Measurements from ENCODE around the gene PIGU. TPM values are rescaled to one million over a fixed set of nuclear protein-coding genes. Genes with fewer than 3 reads are reported as not detected.

The PIGU gene
- total RNA-seq, 1 experiment from 2014 or later = 18.4 TPM

DNA sequence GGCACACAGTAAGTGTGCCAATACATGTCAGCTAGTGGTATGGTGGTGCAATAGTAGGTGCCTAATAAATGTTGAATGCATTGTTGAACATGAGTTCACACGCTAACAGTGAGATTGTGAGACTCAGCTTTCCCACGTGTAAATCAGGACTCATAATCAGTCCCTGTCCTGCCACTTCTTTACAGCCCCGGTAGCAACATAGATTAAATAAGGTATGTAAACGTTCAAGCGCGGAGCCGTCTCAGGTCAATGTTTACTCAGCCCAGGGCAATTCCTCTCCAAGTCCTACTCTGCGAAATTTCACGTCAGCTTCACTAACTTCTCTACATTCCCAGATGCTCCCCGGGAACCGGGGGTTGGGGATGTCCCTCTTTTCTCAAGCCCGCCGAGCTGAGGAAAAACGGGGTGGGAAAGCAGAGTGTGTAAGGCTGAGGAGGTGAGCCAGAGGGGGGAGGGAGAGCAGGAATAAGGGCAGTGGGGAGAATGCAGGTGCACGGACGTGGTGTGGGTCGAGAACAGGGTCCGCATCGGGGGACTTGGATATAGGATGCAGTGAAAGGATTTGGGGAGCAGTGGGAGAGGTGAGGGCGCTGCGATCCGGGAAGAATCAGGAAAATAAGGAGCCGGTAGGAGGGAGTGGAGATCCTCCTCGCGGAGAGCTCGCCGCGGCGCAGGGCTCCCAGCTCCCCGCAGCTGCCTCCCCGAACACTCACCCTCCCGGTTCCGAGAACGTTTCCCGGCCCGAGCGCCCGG is 26.7 kb upstream of the PIGU start:
- H3K27me3 ChIP-seq (ENCODE audit: low read length) = no peaks in the 10 kb centered on the region
- no peaks in the 10 kb centered on the region for H3K36me3 ChIP-seq (ENCODE audit: insufficient read depth, low read length)
- peak overlapping the region; percentile 77 for H3K4me3 ChIP-seq (ENCODE audit: low read length)
- peak overlapping the region; percentile 76 for H3K9ac ChIP-seq (ENCODE audit: low read length)
- peaks cover 36% of the 10 kb centered on the region for H3K4me1 ChIP-seq (ENCODE audit: low read length)
- H3K79me2 ChIP-seq (ENCODE audit: low read length) = no peaks in the 10 kb centered on the region
- peak overlapping the region; percentile 95 for H2AFZ ChIP-seq (ENCODE audit: low read length)
- no peaks in the 10 kb centered on the region for H3K9me3 ChIP-seq (ENCODE audit: low read length)
- peak overlapping the region; percentile 98 for H3K4me2 ChIP-seq (ENCODE audit: low read depth, low read length, poor library complexity, severe bottlenecking)
- no peaks in the 10 kb centered on the region for H3K9me2 ChIP-seq (replicated peaks; ENCODE audit: insufficient read depth, low read length)
- DNase-seq = peak; percentile 59
- no peaks in the 10 kb centered on the region for H4K20me1 ChIP-seq (ENCODE audit: insufficient read depth, low read depth, low read length)
- no peak overlapping the region for H3K27ac ChIP-seq (ENCODE audit: low read length)

DNA sequence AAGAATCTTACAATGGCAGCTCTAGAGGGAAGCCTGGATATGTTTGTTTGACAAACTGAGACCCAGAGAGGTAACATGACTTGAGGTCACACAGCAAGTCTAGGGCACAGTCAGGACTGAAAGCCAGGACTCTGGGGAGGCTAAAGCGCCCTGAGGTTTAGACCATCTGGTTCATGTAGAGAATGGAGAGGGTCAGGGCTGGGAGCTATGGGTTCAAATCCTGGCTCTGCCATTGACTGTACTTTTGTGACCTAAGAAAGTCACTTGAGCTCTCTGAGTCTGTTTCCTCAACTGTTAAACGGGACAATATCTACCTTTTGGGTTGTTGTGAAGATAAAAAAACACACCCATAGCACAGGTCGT is 26.1 kb upstream of the PIGU start:
- no peak for DNase-seq
- no peaks in the 10 kb centered on the region for H3K9me3 ChIP-seq (ENCODE audit: low read length)
- H3K79me2 ChIP-seq (ENCODE audit: low read length) = no peaks in the 10 kb centered on the region
- 0 out of 2 replicates have a peak overlapping the region, but pooled peaks have one; percentile 95 for H2AFZ ChIP-seq (ENCODE audit: low read length)
- peak overlapping the region; percentile 98 for H3K4me2 ChIP-seq (ENCODE audit: low read depth, low read length, poor library complexity, severe bottlenecking)
- H3K27ac ChIP-seq (ENCODE audit: low read length) = no peak overlapping the region
- H3K4me3 ChIP-seq (ENCODE audit: low read length) = peak overlapping the region; percentile 77
- H4K20me1 ChIP-seq (ENCODE audit: insufficient read depth, low read depth, low read length) = no peaks in the 10 kb centered on the region
- H3K9me2 ChIP-seq (replicated peaks; ENCODE audit: insufficient read depth, low read length) = no peaks in the 10 kb centered on the region
- H3K4me1 ChIP-seq (ENCODE audit: low read length) = peaks cover 31% of the 10 kb centered on the region
- no peaks in the 10 kb centered on the region for H3K36me3 ChIP-seq (ENCODE audit: insufficient read depth, low read length)
- peak overlapping the region; percentile 76; the same call in 1 of the 2 replicates for H3K9ac ChIP-seq (ENCODE audit: low read length)
- H3K27me3 ChIP-seq (ENCODE audit: low read length) = no peaks in the 10 kb centered on the region

- peaks cover 28% of the 10 kb centered on the region for H3K4me1 ChIP-seq (ENCODE audit: low read length)
- H3K9me2 ChIP-seq (replicated peaks; ENCODE audit: insufficient read depth, low read length) = no peaks in the 10 kb centered on the region
- H3K9me3 ChIP-seq (ENCODE audit: low read length) = no peaks in the 10 kb centered on the region
- H3K79me2 ChIP-seq (ENCODE audit: low read length) = no peaks in the 10 kb centered on the region
- no peak overlapping the region for H3K4me2 ChIP-seq (ENCODE audit: low read depth, low read length, poor library complexity, severe bottlenecking)
- no peak for DNase-seq
- H2AFZ ChIP-seq (ENCODE audit: low read length) = no peak overlapping the region
- H3K27me3 ChIP-seq (ENCODE audit: low read length) = no peaks in the 10 kb centered on the region
- no peaks in the 10 kb centered on the region for H3K36me3 ChIP-seq (ENCODE audit: insufficient read depth, low read length)
- H3K4me3 ChIP-seq (ENCODE audit: low read length) = no peak overlapping the region
- H4K20me1 ChIP-seq (ENCODE audit: insufficient read depth, low read depth, low read length) = no peaks in the 10 kb centered on the region
- H3K27ac ChIP-seq (ENCODE audit: low read length) = no peak overlapping the region
- H3K9ac ChIP-seq (ENCODE audit: low read length) = no peak overlapping the region
Measured at GRCh38 chr20:34701405-34702085, 24.7 kb upstream of the PIGU start.

GRCh38 chr20:34693414-34693813 is 16.5 kb upstream of the PIGU start:
- Histone ChIP-seq H3K79me2 (ENCODE audit: low read length) (no peaks in the 10 kb centered on the region), H3K4me2 (ENCODE audit: low read depth, low read length, poor library complexity, severe bottlenecking) (no peak overlapping the region), H3K9me3 (ENCODE audit: low read length) (no peaks in the 10 kb centered on the region), H3K4me1 (ENCODE audit: low read length) (no peaks in the 10 kb centered on the region), H2AFZ (ENCODE audit: low read length) (no peak overlapping the region), H3K9ac (ENCODE audit: low read length) (no peak overlapping the region), H3K9me2 (replicated peaks; ENCODE audit: insufficient read depth, low read length) (no peaks in the 10 kb centered on the region), H4K20me1 (ENCODE audit: insufficient read depth, low read depth, low read length) (no peaks in the 10 kb centered on the region), H3K36me3 (ENCODE audit: insufficient read depth, low read length) (no peaks in the 10 kb centered on the region), H3K4me3 (ENCODE audit: low read length) (no peak overlapping the region), H3K27ac (ENCODE audit: low read length) (no peak overlapping the region), H3K27me3 (ENCODE audit: low read length) (no peaks in the 10 kb centered on the region)
- DNase-seq = no peak

DNA sequence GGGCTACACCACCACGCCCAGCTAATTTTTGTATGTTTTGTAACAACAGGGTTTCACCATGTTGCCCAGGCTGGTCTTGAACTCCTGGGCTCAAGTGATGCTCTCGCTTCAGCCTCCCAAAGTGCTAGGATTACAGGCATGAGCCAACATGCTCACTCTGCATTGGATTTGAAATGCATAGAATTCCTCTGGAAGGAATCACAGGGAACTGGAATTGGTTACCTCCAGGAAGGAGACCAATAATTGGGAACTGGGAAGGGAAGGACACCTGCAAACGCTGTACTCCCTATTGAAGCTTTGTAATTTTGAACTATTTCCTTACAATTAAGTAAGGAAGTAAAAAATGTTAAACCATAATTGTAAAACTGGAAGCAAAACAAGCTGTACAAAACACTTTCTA is 14.9 kb upstream of the PIGU start:
- Histone ChIP-seq H3K27me3 (ENCODE audit: low read length) (no peaks in the 10 kb centered on the region), H3K27ac (ENCODE audit: low read length) (no peak overlapping the region), H3K4me3 (ENCODE audit: low read length) (no peak overlapping the region), H3K79me2 (ENCODE audit: low read length) (no peaks in the 10 kb centered on the region), H3K9me2 (replicated peaks; ENCODE audit: insufficient read depth, low read length) (no peaks in the 10 kb centered on the region), H3K9ac (ENCODE audit: low read length) (no peak overlapping the region), H3K4me1 (ENCODE audit: low read length) (no peaks in the 10 kb centered on the region), H3K9me3 (ENCODE audit: low read length) (no peaks in the 10 kb centered on the region), H2AFZ (ENCODE audit: low read length) (no peak overlapping the region), H4K20me1 (ENCODE audit: insufficient read depth, low read depth, low read length) (no peaks in the 10 kb centered on the region), H3K4me2 (ENCODE audit: low read depth, low read length, poor library complexity, severe bottlenecking) (no peak overlapping the region), H3K36me3 (ENCODE audit: insufficient read depth, low read length) (no peaks in the 10 kb centered on the region)
- DNase-seq = no peak

- no peaks in the 10 kb centered on the region for H3K4me1 ChIP-seq (ENCODE audit: low read length)
Measured at GRCh38 chr20:34689486-34689885, 12.6 kb upstream of the PIGU start.

DNA sequence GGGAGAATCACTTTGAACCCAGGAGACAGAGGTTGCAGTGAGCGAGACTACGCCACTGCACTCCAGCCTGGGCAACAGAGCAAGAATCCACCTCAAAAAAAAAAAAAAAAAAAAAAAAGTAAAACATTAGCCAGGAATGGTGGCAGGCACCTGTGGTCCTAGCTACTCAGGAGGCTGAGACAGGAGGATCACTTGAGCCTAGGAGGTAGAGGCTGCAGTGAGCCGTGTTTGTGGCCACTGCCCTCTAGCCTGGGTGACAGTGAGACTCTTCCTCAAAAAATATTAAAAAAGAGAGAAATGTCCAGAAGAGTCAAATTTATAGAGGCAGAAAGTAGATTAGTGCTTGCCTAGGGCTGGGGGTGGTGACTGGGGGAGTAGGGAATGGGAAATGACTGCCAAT is 6.8 kb upstream of the PIGU start:
- Histone ChIP-seq H3K9me3 (ENCODE audit: low read length) (no peaks in the 10 kb centered on the region), H3K36me3 (ENCODE audit: insufficient read depth, low read length) (no peaks in the 10 kb centered on the region), H3K9me2 (replicated peaks; ENCODE audit: insufficient read depth, low read length) (no peaks in the 10 kb centered on the region), H3K27ac (ENCODE audit: low read length) (no peak overlapping the region), H4K20me1 (ENCODE audit: insufficient read depth, low read depth, low read length) (no peaks in the 10 kb centered on the region), H3K4me3 (ENCODE audit: low read length) (no peak overlapping the region), H3K4me1 (ENCODE audit: low read length) (peaks cover 6% of the 10 kb centered on the region; the same call in 1 of the 2 replicates), H3K27me3 (ENCODE audit: low read length) (no peaks in the 10 kb centered on the region), H3K4me2 (ENCODE audit: low read depth, low read length, poor library complexity, severe bottlenecking) (no peak overlapping the region), H3K9ac (ENCODE audit: low read length) (no peak overlapping the region), H3K79me2 (ENCODE audit: low read length) (no peaks in the 10 kb centered on the region), H2AFZ (ENCODE audit: low read length) (no peak overlapping the region)
- DNase-seq = no peak

More at GRCh38 chr20:34689486-34689885, 12.6 kb upstream of the PIGU start:
- no peak overlapping the region for H3K27ac ChIP-seq (ENCODE audit: low read length)
- H3K9ac ChIP-seq (ENCODE audit: low read length) = no peak overlapping the region
- no peaks in the 10 kb centered on the region for H3K27me3 ChIP-seq (ENCODE audit: low read length)
- no peaks in the 10 kb centered on the region for H3K9me2 ChIP-seq (replicated peaks; ENCODE audit: insufficient read depth, low read length)
- H3K36me3 ChIP-seq (ENCODE audit: insufficient read depth, low read length) = no peaks in the 10 kb centered on the region
- H3K4me3 ChIP-seq (ENCODE audit: low read length) = no peak overlapping the region
- DNase-seq = no peak
- no peaks in the 10 kb centered on the region for H3K9me3 ChIP-seq (ENCODE audit: low read length)
- H3K4me2 ChIP-seq (ENCODE audit: low read depth, low read length, poor library complexity, severe bottlenecking) = no peak overlapping the region
- no peak overlapping the region for H2AFZ ChIP-seq (ENCODE audit: low read length)
- no peaks in the 10 kb centered on the region for H4K20me1 ChIP-seq (ENCODE audit: insufficient read depth, low read depth, low read length)
- H3K79me2 ChIP-seq (ENCODE audit: low read length) = no peaks in the 10 kb centered on the region

GRCh38 chr20:34680586-34681175 is 3.8 kb upstream of the PIGU start:
- Histone ChIP-seq H4K20me1 (ENCODE audit: insufficient read depth, low read depth, low read length) (no peaks in the 10 kb centered on the region), H2AFZ (ENCODE audit: low read length) (no peak overlapping the region), H3K4me1 (ENCODE audit: low read length) (peaks cover 19% of the 10 kb centered on the region), H3K27ac (ENCODE audit: low read length) (no peak overlapping the region), H3K9ac (ENCODE audit: low read length) (no peak overlapping the region), H3K36me3 (ENCODE audit: insufficient read depth, low read length) (no peaks in the 10 kb centered on the region), H3K4me2 (ENCODE audit: low read depth, low read length, poor library complexity, severe bottlenecking) (no peak overlapping the region), H3K9me2 (replicated peaks; ENCODE audit: insufficient read depth, low read length) (no peaks in the 10 kb centered on the region), H3K27me3 (ENCODE audit: low read length) (no peaks in the 10 kb centered on the region), H3K9me3 (ENCODE audit: low read length) (no peaks in the 10 kb centered on the region), H3K79me2 (ENCODE audit: low read length) (peaks cover 8% of the 10 kb centered on the region), H3K4me3 (ENCODE audit: low read length) (no peak overlapping the region)
- peak; percentile 55 for DNase-seq

Measured in Karpas-422 (cell line).